Activated B cell treated with CpG ODN at 0.5 μM for 24 hours (primary cell): ENCODE results near the gene NTN3. TPM values are rescaled to one million over a fixed set of nuclear protein-coding genes. Genes with fewer than 3 reads are reported as not detected.

Experiments
- ATAC-seq: fragments of 200-7000 bp; cut with Tn5 transposase; one replicate; pipeline ENCODE4 v1.10.0; 2021; ENCODE audit warnings: low read depth, mild to moderate bottlenecking, moderate library complexity
- CTCF ChIA-PET: fragments of 350-600 bp; sonication (Branson Sonifier 250); formaldehyde crosslinking; loops from one replicate; lab custom pipeline; 2021; ENCODE audit warnings: antibody characterized with exemption; lab: Charles Lee
- POLR2A ChIA-PET: fragments of 350-600 bp; sonication (Branson Sonifier 250); formaldehyde crosslinking; loops from one replicate; lab custom pipeline; 2021; ENCODE audit warnings: antibody characterized with exemption; lab: Charles Lee
- DNase-seq: peaks from one replicate; pipeline ENCODE4 v3.0.0; 2022
- H3K27ac Mint-ChIP-seq: one replicate; pipeline ENCODE4 v1.8.0; 2020; ENCODE audit warnings: mixed read lengths
- H3K27me3 Mint-ChIP-seq: one replicate; pipeline ENCODE4 v1.8.0; 2021; ENCODE audit warnings: mixed read lengths
- H3K36me3 Mint-ChIP-seq: one replicate; pipeline ENCODE4 v1.8.0; 2021; ENCODE audit warnings: low read depth, mixed read lengths
- H3K4me1 Mint-ChIP-seq: one replicate; pipeline ENCODE4 v1.8.0; 2021; ENCODE audit warnings: mixed read lengths
- H3K4me3 Mint-ChIP-seq: one replicate; pipeline ENCODE4 v1.8.0; 2020; ENCODE audit warnings: mild to moderate bottlenecking, mixed read lengths
- H3K9me3 Mint-ChIP-seq: one replicate; pipeline ENCODE4 v1.8.0; 2020; ENCODE audit warnings: mixed read lengths
- CTCF ChIP-seq: fragments of 200-600 bp; IDR thresholded peaks from one replicate; pipeline ENCODE4 v1.8.0; 2022; ENCODE audit warnings: antibody characterized with exemption, mild to moderate bottlenecking
- intact Hi-C: fragments of 100-400 bp; cut with micrococcal nuclease; formaldehyde crosslinking; loops from one replicate; pipeline ENCODE4 v1.15.1; 2024
- total RNA-seq: library from RNA; stranded (reverse); gene quantifications from 2 replicates; pipeline ENCODE4 v1.2.3, GENCODE V29; 2022

The NTN3 gene
- total RNA-seq, 1 donor from 2014 or later = not detected

GRCh38 chr16:2495041-2495440 lies 23.9 kb downstream of the NTN3 start:
- Mint-ChIP-seq H3K4me3 (no peak overlapping the region), H3K9me3 (no peaks in the 10 kb centered on the region), H3K4me1 (no peaks in the 10 kb centered on the region), H3K36me3 (peaks cover 17% of the 10 kb centered on the region), H3K27ac (no peak overlapping the region), H3K27me3 (no peaks in the 10 kb centered on the region)
- CTCF ChIA-PET = no interaction called here
- no peak for TF ChIP-seq CTCF
- no peak for DNase-seq
- POLR2A ChIA-PET = interaction anchor here (0.7 kb wide), 1 partner anchor 20 kb away, joined by 6 read pairs; the partner anchor contains the start of gene TBC1D24
- no peak for ATAC-seq
- intact Hi-C loops = no loop called here

GRCh38 chr16:2496223-2497115 lies 25.4 kb downstream of the NTN3 start:
- ChIA-PET CTCF (no interaction called here), POLR2A (interaction anchor here (0.6 kb wide), 2 partner anchors 55 to 342 kb away, joined by 6 read pairs; no protein-coding TSS in a partner anchor)
- Mint-ChIP-seq H3K27me3 (no peaks in the 10 kb centered on the region), H3K36me3 (peaks cover 17% of the 10 kb centered on the region), H3K4me1 (peaks cover 2% of the 10 kb centered on the region), H3K4me3 (no peak overlapping the region), H3K9me3 (no peaks in the 10 kb centered on the region), H3K27ac (no peak overlapping the region)
- DNase-seq (no peak), ATAC-seq (no peak)
- TF ChIP-seq CTCF = no peak
- intact Hi-C loops = no loop called here

- no peak overlapping the region for H3K27ac Mint-ChIP-seq
- CTCF ChIA-PET = no interaction called here
- ATAC-seq = no peak
Measured at GRCh38 chr16:2497116-2497630, 26.1 kb downstream of the NTN3 start.

GRCh38 chr16:2497695-2498484 lies 26.8 kb downstream of the NTN3 start:
- no peak for DNase-seq
- Mint-ChIP-seq H3K36me3 (peaks cover 17% of the 10 kb centered on the region), H3K4me3 (no peak overlapping the region), H3K4me1 (peaks cover 3% of the 10 kb centered on the region), H3K27ac (no peak overlapping the region), H3K9me3 (no peaks in the 10 kb centered on the region), H3K27me3 (no peaks in the 10 kb centered on the region)
- ChIA-PET POLR2A (no interaction called here), CTCF (no interaction called here)
- no peak for TF ChIP-seq CTCF
- ATAC-seq = no peak
- intact Hi-C loops = no loop called here

More at GRCh38 chr16:2497116-2497630, 26.1 kb downstream of the NTN3 start:
- H3K27me3 Mint-ChIP-seq = no peaks in the 10 kb centered on the region
- peaks cover 3% of the 10 kb centered on the region for H3K4me1 Mint-ChIP-seq
- H3K36me3 Mint-ChIP-seq = peaks cover 17% of the 10 kb centered on the region
- no peaks in the 10 kb centered on the region for H3K9me3 Mint-ChIP-seq
- no peak overlapping the region for H3K4me3 Mint-ChIP-seq
- no peak for DNase-seq
- intact Hi-C loops = no loop called here
- TF ChIP-seq CTCF = no peak
- POLR2A ChIA-PET = no interaction called here
